HG02763 (cell line): ENCODE data around the gene FOSB.

Source experiments
- ATAC-seq: cut with Tn5 transposase; IDR thresholded peaks from one replicate; pipeline ENCODE4 v1.9.1; 2021; ENCODE audit warnings: mild to moderate bottlenecking, moderate library complexity; ENCODE audit not compliant: unreplicated experiment

Gene FOSB

GRCh38 chr19:45478454-45479238 lies 10.8 kb downstream of the FOSB start:
- peak; percentile 76 for ATAC-seq

- no peak for ATAC-seq
Observed at GRCh38 chr19:45483033-45483432, 15.2 kb downstream of the FOSB start.

DNA sequence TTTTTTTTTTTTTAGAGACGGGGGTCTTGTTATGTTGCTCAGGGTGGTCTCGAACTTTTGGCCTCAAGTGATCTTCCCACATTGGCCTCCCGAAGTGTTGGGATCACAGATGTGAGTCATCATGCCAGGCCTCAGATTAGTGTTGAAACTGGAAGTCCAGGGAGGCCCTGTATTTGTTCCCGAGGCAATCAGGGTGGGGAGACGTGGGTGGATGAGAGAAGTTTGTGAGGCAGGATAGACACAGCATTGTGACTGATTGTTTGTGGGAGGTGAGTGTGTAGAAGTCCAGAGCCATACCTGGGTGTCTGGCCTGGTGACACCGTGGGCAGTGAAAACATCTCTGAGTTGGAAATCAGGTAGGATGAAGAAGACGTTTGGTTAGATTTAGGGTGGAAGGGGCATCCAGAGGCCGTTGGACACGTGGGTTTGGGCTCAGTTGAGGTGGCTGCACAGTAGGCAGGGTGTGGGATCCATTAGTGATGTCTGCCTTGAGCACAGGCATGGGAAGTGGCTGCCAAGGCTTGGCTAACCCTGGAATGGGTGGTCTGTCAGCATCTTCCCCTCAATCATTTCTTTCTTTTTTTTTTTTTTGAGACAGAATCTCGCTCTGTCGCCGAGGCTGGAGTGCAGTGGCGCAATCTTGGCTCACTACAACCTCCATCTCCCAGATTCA lies 16.6 kb downstream of the FOSB start:
- no peak for ATAC-seq

DNA sequence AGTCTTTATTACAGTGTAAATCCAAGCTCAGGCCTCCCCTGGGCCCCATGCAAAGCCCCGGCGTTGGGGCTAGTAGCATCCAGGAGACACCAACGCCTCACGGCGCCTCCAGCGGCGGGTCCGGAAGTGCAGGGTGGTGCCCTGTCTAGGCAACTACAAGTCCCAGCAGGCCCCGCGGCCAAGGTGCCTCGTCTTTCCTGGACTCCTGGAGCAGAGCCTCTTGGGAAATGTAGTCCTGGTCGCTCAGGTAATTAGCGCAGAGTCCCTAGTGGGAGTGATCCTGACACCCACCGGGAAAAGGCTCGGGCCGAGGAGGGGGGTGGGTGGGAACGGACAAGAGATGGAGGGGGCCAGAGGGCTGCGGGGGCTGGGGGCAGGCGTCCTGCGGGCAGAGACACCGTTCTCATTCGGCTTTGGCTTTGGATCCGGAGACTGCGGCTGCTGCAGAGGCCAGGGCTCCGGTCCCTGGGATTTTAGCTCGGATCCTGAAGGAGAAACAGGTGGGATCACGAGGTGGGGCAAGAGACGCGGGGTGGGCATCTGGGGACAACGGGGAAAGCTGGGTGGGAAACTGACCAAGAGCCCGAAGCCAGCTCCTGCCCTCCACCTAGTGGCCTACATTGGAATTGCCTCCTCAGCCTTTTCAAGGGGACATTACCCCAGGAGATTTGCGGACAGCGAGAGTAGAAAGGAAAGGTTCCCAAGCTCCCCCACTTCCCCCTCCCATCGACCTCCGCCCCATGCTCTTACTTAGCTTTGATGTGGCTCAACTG lies 17.7 kb downstream of the FOSB start:
- peak; percentile 91 for ATAC-seq

GRCh38 chr19:45488708-45489107 lies 20.9 kb downstream of the FOSB start:
- no peak for ATAC-seq

GRCh38 chr19:45489216-45489855 lies 21.5 kb downstream of the FOSB start:
- no peak for ATAC-seq

- ATAC-seq, result no peak
Observed at GRCh38 chr19:45492137-45492626, 24.4 kb downstream of the FOSB start.

DNA sequence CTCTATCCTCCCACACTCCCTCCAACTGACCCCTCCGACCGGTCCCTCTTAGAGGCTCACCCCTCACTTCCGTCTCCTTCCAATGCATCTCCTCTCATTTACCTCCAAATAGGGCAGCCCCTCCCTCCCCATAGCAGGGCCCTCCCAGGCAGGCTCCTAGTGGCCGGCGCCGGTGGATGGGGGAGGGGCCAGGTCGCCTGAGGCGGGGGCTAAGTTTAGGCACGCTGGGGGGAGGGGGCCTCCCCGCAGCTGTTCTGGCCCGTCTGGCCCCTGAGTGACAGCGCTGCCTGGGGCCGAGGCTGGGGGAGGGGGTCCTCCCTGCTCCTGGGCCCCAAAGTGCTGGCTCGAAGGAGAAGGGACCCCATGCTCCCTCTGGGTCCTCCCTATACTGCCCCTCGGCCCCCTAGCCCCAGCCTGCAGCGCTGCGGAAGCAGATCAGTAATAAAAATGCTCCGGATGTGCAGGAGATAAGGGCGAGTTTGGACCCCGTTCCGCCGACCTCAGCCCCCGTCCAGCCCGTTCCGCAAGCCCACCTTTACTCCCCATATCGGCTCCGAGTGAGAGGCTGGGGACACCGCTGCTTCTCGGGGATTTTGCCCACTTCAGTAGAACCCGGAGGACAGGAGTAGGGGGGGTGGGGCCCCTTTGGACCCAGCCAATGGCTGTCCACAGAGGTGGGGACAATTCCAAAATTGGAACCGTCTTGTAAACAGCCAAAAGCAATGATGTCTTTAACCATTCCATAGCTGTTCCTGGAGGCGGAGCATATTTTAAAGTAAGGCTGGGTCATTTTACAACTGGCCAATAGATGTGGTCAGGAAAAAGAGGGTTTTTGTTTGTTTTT lies 25.1 kb downstream of the FOSB start:
- no peak for ATAC-seq

DNA sequence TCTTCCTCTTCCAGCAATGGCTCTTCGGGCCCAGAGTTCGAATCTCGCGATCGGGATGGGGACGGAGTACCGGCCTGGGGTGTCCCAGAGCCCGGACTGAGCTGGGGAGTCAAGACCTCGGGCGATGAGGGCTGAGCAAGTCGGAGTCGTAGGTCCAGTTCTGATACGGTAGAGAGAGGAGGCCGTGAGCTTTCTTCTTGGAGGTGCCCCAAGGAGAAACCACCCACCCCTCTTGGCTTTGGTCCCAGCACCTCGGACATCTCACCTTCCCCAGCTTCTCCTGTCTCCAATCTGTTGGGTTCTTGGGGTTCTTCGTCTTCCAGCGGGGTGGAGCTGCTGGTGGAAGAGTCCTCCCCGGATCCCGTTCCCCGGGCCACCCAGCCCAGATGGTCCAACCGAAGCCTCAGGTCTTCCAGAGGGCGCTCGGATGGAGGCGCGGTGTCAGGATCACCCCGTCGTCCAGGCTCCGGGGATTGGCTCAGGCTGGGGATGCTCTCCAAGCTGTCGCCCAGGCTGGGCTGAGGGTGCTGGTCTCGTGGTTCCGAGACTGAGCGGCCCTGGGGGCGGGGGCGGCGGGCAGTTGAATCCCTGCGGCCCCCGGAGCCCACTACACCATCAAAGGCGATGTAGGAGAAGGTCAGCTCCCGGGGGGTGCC lies 26.6 kb downstream of the FOSB start:
- no peak for ATAC-seq

GRCh38 chr19:45495178-45495577 lies 27.4 kb downstream of the FOSB start:
- ATAC-seq, result no peak

- ATAC-seq, result peak; percentile 10
Observed at GRCh38 chr19:45496349-45496953, 28.7 kb downstream of the FOSB start.

DNA sequence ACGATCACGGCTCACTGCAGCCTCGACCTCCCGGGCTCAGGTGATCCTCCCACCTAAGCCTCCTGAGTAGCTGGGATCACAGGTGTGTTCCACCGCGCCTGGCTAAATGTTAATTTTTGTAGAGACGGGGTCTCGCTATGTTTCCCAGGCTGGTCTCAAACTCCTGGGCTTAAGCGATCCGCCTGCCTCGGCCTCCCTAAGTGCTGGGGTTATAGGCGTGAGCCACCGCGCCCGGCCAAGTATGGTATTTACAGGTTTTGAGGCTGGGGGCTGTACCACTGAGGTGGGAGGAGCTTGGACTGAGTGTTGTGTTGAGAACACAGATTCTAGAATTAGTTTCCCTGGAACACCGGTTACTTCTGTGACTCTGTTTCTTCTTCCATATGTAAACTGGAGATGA lies 30.0 kb downstream of the FOSB start:
- ATAC-seq, result no peak

GRCh38 chr19:45498411-45499195 lies 30.8 kb downstream of the FOSB start, which contains the start of gene PPM1N:
PPM1N (plus strand) TSS chr19:45498443; CDS start chr19:45498473, 30 bp downstream.
- ATAC-seq, result no peak

GRCh38 chr19:45499196-45500180 lies 31.7 kb downstream of the FOSB start:
- no peak for ATAC-seq

DNA sequence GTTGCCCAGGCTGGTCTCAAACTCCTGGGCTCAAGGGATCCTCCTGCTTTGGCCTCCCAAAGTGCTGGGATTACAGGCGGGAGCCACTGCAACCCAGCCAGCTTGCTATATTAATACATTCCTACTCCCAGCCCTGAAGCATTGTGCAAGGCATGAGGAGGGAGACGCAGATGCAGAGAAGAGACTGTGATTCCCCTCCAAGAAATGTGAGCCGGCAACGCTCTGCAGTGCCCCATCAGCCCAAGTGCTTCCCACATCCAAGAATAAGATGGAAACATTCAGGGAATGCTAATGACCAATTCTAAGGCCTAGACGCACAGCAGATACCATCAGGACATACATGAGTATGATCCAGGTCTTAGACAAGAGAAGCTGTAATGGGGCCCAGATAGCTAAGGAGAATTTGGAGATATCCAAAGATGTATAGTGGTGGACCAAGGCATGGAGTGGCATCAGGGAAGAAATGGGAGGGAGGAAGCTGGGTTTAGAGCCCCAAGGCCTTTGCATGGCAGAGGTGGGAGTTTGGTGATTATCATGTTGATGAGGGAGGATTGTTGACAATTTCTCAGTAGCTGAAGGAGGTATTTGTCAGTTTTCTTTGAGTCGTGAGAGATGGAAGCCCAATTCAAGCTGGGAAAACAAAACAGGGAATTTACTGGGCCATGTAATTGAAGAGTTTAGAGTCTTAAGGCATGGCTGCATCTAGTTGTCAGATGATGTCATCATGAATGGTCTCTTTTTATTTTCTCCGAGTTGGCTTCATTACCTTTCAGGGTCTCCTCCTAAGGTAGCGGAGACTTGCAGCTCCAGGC lies 33.3 kb downstream of the FOSB start:
- no peak for ATAC-seq

GRCh38 chr19:45501730-45502014 lies 33.9 kb downstream of the FOSB start:
- no peak for ATAC-seq

- no peak for ATAC-seq
Observed at GRCh38 chr19:45502111-45502510, 34.3 kb downstream of the FOSB start.
